ENCODE measurements around the gene SPATA16.
"Not testable (repeated sequence)": the region's sequence is repeated elsewhere in the genome, so short reads cannot be mapped to it uniquely, and the experiment has no call there.

SPATA16 gene

DNA sequence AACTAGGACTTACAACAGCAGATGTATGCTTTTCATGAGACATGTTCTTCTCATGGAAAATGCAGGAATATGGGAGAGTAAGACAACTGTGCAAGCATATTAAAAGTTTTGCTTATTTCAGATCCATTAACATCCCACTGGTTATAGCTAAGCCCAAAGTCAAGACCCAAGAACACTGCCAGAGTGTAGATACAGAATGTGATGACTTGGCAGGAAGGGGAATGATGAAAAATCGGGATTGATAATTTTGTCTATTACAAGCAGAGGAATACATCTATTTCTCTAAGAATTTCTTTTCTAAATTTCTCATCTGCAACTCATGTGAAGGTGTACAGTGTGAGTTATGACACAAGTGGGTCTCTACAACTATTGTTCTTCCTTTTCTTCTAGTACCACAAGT lies 76.4 kb downstream of the SPATA16 start:
- no peak for DNase-seq (ENCODE audit: low read depth in 1 of 2, low spot score in 1 of 2)

DNA sequence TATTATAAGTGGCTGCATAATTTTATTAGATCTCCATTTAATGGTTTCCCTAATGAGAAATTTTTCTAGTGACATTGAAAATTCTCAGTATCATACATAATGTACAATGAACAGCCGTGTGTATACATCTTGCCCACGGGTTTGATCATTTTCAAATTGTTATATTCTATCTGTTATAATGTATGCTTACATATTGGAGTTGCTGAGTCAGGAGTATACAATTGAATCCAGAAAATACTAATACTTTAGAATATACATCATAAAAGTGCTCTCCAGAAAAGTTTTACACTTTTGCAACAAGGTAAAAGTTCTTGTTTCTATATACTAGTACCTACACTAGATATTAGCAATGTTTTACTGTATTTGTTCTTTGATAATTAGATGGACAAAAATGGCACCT lies 82.8 kb downstream of the SPATA16 start:
- DNase-seq (ENCODE audit: low read depth in 1 of 2, low spot score in 1 of 2) = no peak

DNA sequence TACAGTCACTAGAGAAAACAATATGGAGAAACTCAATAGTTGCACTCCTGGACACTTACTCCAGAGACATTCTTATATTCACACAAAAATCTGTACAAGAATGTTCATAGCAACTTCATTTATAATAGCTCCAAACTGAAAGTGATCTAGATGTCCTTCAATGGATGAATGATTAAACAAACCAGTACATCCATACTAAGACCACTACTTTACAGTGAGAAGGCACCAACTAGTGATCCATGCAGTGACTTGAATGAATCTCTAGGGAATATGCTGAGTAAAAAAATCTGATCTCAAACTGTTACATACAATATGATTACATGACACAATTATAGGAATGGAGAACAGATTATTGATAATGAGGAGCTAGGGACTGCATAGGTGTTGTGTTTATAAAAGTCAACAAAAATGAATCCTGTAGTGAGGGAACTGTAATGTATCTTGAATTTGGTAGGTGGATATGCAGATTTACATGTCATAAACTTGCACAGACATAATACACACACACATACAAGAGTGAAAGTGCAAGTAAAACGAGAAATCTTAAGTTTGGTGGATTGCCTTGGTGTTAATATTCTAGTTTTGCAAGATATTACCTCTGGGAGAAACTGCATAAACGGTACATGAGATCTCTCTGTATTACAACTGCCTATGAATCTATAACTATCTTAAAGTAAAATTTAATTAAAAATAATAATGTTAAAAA lies 85.7 kb downstream of the SPATA16 start:
- no peak for DNase-seq (ENCODE audit: low read depth in 1 of 2, low spot score in 1 of 2)

DNA sequence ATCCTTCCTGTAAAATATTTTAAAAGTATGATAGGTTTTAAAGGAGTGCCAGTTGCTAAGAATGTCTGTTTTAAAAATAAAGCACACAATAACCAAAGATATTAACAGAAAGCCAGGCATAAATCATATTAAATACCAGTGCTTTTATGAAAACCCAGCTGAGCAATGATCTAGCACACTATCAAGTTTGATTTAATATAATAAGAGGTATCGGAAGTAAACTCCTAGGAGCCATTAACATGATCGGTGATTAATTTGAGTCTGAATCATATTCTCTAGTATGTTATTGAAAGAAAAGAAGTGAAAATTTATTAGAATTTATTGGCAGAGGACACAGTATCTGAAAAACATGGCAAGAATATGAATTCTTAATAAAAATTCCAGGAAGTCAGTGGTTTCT lies 91.7 kb downstream of the SPATA16 start:
- no peak for DNase-seq (ENCODE audit: low read depth in 1 of 2, low spot score in 1 of 2)

DNA sequence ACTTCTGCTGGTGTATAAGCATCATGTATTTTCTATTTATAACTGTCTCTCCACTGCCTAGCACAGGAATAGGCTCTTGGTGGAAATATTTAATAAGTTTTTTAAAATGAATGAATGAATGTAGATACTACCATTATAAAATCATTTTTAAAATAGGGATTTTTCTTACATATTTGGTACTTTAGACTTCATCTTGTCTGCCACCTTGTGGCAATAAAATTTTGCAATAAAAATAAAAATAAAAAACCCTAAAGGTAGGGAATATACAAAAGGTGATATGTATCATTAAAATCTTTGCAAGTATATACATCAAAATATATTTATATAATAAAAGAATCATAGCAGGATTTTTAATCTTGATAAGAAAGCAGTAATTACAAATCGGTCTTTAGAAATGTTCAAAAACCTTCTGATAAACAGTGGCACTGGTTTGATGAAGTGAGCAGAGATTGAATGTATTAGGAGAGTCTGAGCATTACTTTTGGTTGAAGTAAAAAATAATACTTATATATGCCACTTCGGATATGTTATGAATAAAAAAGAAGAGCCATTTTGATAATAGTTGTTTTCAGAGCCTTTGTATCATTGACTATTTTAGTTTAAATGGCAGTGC lies 95.2 kb downstream of the SPATA16 start:
- DNase-seq (ENCODE audit: low read depth in 1 of 2, low spot score in 1 of 2) = no peak

DNA sequence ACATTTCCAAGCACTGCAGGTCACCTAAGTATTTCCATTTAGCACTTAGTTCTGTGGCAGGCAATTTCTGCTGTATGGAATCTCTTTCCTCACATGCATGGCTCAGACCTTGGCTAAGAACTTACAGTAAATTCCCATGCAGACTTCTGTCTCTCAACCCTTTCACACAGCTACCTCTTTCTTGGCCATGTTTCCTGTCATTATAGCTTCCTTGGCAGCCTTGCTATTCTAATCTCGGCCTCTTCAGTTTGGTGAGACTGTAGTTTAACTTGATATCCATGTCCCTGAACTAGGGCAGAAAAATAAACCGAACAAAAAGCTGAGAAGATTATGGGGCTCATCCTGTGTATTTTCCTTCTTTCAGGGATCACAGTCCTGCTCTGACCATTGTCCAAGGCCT lies 96.0 kb downstream of the SPATA16 start:
- DNase-seq (ENCODE audit: low read depth in 1 of 2, low spot score in 1 of 2) = no peak

DNA sequence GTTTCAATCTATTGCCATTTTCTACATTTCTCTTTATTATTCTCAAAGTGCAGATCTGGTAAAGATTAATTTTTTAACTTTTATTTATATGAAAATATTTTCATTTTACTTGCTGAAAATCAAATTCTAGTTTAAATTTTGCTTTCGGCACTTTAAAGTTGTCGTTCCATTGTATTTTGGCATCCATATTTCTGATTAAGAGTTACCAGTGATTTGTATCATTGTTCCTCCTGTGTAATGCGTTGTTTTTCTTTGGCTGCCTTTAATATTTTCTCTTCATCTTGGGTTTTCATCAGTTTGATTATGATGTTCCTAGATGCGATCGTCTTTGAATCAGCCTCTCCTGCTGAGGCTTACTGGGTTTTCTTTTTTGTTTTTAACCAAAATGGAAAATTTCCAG lies 97.3 kb downstream of the SPATA16 start:
- no peak for DNase-seq (ENCODE audit: low read depth in 1 of 2, low spot score in 1 of 2)

DNA sequence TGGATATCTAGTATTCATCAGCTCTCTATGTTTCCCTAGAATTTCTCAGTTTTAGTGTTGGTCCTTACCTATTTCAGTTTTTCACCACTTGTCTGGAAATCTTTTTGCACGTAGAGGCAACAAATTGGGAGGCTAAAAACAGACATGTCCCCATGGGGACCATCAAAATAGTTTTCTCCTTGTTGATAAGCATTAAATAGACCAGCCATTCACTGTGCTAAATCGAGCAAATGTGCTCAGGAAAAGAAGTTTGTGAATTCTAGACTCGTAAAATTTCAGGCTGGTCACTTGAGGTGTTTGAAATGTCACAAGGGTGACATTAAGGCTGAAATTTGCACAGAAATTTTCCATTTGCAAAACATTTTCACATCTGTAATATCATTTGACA lies 102.6 kb downstream of the SPATA16 start:
- DNase-seq (ENCODE audit: low read depth in 1 of 2, low spot score in 1 of 2) = no peak

DNA sequence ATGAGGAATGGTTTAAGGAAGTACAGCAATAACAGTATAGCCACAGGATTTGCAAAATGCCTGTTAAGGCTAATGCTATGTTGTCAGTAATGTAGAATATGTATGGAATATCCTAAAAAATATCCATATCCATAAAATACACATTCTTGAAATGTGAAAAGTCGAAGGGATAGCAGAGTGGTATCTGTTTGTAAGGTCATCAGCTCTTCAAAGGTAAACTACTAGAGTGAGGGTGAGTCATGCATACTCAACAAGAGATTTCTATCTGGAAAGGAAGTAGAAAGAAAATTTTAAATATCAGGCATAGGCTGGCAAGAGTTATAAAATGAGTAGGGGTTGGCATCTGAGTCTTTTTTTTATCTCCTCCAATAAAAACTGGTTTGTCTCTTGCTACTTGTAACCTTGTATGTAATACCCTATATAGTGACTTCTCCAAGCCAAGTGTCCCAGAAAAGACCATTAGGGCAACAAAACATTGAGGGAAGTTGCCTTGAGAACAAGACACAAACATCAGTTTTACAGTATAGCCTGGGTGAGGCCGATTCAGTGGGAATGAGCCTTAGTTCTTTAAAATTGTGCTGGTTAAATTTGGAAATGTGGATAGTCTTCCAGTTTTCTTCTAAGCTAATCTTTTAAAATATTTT lies 103.1 kb downstream of the SPATA16 start:
- DNase-seq (ENCODE audit: low read depth in 1 of 2, low spot score in 1 of 2) = no peak

DNA sequence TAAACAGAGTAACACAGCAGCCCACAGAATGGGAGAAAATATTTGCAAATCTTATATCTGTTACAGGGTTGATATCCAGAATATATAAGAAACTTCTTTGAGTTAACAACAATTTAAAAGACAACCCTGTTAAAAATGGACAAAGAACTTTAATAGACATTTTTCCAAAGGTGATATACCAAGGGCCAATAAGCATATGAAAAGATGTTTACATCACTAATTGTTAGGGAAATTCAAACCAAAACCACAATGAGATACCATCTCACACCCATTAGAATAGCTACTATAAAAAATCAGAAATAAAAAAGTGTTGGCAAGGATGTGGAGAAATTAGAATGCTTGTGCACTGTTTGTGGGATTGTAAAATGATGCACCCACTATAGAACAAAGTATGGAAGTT lies 110.8 kb downstream of the SPATA16 start:
- no peak for DNase-seq (ENCODE audit: low read depth in 1 of 2, low spot score in 1 of 2)

DNA sequence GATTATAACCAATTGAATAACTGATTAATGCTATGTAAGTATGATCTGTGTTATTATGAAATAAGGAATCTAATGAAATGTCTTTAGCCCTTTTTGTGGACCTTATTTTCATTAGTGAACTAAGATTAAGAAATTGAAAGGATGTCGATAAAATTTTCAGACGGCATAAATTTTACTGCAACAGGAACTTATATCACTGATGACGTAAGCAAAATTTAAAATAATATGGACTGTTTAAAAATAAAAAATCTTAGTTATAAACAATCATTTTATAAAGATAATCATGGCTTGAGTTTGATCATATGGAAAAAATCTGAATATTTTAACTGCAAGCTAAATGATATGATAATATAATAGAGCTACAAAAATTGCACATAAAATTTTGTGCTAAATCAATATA lies 112.7 kb downstream of the SPATA16 start:
- DNase-seq (ENCODE audit: low read depth in 1 of 2, low spot score in 1 of 2) = no peak

DNA sequence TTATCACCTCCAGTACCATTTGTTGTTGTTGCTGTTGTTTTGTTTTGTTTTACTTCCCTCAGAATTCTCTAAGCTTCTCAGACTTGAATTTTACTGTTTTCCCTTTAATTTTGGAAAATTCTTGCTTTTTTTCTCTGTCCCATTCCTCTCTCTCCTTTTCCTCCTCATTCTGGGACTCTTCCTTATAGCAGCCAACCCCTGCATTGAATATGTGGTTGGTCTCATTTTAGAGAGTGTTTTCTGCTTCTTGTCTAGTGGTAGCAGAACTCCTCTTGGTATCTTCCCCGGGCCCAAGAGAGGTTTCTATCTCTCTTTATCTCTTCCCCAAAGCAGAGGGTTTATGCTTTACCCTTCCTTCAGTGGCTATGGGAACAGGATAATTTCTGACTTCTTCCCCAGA lies 113.6 kb downstream of the SPATA16 start:
- DNase-seq (ENCODE audit: low read depth in 1 of 2, low spot score in 1 of 2) = no peak

DNA sequence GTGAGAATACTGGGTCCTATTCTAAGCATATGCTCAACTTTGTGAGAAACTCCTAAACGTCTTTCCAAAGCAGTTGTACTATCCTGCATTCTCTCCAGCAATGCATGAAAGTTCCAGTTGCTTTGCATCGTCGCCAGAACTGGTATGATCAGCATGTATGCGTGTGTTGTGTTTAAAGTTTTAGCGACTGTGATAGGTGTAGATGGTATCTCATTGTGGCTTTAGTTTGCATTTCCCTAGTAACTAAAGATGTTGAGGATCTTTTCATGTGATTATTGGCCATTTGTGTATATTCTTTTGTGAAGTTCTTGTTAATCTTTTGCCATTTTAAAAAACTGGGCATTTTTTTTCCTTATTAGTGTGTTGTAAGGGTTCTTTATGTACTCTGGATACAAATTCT lies 115.1 kb downstream of the SPATA16 start:
- DNase-seq (ENCODE audit: low read depth in 1 of 2, low spot score in 1 of 2) = no peak

DNA sequence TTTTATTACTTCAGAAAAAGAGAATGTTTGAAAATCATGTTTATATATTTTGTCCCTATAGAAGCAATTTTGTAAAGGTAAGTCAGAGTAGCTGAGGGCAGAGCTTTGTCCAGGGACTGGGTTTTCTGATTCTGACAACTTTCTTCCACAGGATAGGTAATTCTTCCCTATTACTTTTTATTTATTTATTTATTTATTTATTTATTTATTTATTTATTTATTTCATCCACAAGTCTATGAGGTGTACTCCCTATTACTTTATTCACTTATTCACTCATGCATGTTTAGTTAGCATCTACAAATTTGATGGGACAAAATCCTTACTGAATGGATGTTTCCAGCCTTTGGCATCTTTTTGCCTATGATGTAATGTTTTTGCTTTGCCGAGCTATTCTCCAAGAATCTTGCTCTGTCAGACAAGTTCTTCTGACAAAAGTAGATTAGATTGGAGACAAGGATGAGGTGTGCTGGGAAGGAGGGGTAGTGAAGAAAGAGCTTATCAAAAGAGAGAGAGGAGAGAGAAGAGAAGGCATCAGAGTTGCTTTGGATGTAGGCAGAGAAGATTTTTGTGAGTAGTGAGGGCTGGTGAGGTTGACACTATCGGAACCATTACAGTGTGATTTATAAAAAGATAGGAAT lies 119.4 kb downstream of the SPATA16 start:
- no peak for DNase-seq (ENCODE audit: low read depth in 1 of 2, low spot score in 1 of 2)

DNA sequence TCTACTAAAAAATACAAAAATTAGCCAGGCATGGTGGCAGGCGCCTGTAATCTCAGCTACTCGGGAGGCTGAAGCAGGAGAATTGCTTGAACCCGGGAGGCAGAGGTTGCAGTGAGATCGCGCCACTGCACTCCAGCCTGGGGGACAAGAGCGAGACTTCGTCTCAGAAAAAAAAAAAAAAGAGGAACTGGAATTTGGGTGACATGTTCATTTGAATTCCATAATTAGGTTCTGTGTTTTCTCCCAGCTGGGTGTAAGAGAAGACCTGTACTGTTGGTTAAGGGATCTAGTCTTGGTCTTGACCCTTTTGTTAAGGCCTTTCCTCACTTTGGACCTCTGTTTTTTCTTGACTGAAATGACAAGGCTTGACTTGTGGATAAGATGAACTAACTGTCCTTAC lies 120.9 kb downstream of the SPATA16 start:
- not testable (repeated sequence) for DNase-seq (ENCODE audit: low read depth in 1 of 2, low spot score in 1 of 2)

DNA sequence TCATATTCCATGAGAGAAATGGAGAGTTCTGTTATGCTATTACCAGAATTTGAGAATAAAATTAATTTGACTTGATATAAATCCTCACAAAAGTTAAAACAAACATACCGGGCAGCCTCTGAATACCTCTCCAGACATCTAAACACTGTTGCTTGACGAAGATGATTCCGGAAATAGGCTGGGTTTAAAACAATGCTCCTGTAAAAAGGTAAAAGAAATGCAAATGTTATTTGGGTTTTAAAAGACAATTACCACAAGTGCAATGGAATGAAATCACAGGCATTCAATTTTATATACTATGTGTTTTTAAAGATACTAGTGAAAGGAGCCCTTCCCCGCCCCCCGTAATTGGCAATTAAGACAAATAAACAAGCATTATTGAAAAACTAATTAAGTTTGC lies 121.7 kb downstream of the SPATA16 start:
- DNase-seq (ENCODE audit: low read depth in 1 of 2, low spot score in 1 of 2) = no peak

DNA sequence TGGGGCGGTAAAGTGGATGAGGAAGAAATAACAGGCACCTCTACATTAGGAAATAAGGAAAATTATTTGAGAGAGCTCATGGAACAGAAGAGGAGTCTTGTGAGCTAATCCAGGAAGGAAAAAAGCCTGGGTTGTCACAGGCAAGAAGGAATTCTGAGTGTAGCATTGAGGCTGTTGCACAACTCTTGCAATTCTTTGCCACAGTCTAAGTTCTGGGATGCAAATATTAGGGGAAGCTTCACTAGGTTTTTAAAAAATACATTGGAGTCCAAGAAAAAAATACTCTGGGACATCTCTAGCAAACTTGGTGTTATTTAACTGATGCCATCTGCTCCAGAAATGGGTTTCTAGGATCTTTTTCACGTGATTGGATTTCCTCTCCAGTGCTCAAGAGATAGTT lies 122.3 kb downstream of the SPATA16 start:
- no peak for DNase-seq (ENCODE audit: low read depth in 1 of 2, low spot score in 1 of 2)

DNA sequence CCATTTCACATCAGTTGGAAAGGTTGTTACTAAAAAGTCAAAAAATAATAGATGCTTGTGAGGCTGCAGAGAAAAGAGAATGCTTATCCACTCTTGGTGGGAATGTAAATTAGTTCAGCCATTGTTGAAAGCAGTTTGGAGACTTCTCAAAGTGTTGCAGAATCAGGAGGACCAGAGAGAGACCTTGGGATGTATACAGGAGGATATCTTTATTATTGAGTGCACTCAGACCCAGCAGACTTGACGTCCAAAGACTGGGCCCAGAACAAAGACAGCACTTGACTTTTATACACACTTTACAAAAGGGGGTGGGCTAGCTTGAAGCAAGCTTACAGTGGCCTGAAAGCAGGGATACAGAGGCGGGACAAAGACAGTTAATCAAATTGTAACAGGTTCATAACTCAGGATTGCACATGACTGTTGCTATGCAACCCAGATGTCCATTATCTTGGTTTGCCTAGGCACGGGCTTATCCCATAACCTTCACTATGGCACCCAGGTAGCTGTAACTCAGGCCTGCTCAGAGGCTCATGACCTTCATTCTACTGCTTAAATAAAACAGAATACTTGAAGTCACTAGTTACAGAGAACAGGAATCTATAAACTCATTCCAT lies 127.7 kb downstream of the SPATA16 start:
- DNase-seq (ENCODE audit: low read depth in 1 of 2, low spot score in 1 of 2) = no peak

DNA sequence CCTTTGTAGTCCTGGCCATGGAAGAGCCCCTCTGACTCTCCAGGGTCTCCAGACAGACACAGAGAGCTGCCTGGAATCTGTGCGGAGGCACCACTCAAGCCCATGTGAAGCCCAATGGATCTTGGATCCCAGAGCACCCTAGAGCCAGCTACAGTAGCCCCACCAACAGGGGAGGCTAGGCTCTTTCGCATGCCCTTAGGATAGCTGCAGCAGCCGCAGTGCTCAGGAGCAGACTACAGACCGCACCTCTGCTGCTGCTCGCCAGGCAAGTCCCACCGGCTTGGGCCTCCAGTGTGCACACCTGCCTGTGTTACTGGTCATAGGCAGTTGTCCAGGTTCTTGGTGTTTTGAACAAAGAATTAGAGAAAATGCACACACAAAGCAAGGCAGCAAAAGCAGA lies 131.6 kb downstream of the SPATA16 start:
- no peak for DNase-seq (ENCODE audit: low read depth in 1 of 2, low spot score in 1 of 2)

DNA sequence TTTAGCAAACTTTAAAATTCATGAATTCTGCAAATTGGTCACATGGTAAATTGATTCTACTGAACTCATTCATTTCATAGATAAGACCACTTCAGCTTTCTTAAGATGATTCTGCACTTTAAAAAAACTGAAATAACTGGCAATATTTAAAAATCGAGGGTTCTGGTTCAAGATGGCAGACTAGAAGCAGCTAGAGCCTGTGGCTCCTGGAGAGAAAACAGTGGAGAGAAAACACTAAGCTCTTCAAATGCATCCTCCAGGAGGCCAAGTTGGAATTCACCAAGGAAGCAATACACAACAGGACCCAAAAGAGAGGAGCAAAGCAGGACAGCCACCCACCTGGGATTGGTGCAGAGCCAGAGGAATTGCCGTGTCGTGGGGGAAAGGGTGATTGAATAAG lies 132.1 kb downstream of the SPATA16 start:
- DNase-seq (ENCODE audit: low read depth in 1 of 2, low spot score in 1 of 2) = no peak

DNA sequence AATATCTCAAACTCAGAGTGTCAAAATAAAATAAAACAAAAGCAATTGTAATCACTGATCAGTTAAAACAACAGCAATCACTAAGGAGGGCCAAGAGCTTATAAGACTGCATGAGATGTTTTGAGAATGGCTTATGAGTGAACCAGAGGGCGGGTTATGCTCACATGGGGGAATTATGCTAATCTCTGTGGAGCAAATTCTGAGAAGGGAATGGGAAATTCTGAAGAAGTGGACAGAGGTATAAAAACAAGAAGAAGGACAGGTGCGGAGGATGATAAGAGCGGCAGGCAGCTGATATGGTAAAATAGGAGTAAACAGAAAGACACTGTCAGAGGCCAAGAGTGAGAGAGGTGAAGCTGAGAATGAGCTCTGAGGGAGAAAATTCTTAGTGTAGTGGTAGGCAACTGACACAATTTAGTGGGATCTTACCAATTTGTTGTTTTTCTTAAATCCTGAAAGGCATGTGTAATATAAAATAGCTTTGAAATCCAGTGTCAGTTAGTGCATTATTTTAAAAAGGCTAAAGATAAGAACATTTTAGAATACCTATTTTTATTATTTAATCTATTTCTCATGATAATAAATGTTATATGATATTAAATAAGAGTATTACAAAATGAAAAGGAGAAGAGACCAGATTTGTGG lies 133.8 kb downstream of the SPATA16 start:
- DNase-seq (ENCODE audit: low read depth in 1 of 2, low spot score in 1 of 2) = no peak
